ENCODE data around the gene MSI2.

Gene MSI2

GRCh38 chr17:57277923-57278604 lies 21.7 kb downstream of the MSI2 start:
- Histone ChIP-seq H3K4me1 (ENCODE audit: insufficient read depth, insufficient read length) (no peaks in the 10 kb centered on the region), H3K4me3 (ENCODE audit: insufficient read length, low read depth) (no peak overlapping the region), H3K27me3 (ENCODE audit: insufficient read depth, insufficient read length) (no peaks in the 10 kb centered on the region), H3K9ac (ENCODE audit: insufficient read length, low read depth) (no peak overlapping the region), H3K36me3 (ENCODE audit: insufficient read depth, insufficient read length, low read length) (peaks cover 54% of the 10 kb centered on the region), H3K9me3 (ENCODE audit: insufficient read depth, low read length) (no peaks in the 10 kb centered on the region)
- TF ChIP-seq ZNF274 (IDR thresholded peaks at IDR 0.05; ENCODE audit: low read depth, low read length) (no peak), SUZ12 (IDR thresholded peaks at IDR 0.05; ENCODE audit: extremely low read depth, insufficient read depth, insufficient read length) (no peak), YY1 (IDR thresholded peaks at IDR 0.05; ENCODE audit: insufficient read depth, insufficient read length) (no peak)
- DNase-seq (ENCODE audit: low read depth, low spot score): no peak

DNA sequence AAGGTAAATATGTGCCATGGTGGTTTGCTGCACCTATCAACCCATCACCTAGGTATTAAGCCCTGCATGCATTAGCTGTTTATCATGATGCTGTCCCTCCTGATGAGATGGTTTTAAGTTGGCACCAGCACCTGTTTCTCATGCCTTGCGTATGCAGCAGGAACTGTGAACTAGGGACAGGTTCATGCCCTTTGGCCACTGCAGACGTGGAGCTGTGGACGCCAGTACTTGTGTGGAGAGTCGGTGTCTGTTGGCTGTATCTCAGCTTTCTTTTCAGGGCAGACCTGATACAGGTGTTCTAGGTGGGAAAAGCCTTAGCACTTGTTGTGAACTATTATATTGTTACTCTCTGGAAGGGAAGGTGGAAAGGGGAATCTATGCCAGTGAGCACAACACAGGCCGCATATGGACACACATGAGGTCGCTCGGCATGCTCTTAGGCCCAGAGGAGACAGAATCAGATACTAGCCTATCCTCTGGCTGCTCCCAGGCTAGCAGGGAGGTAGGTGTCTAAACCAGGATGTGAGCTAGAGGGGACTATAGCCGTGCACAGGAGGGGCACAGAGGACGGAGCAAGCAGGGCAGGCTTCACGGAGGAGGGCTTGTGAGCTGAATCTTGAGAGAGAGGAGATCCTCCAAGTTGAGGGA lies 22.5 kb downstream of the MSI2 start:
- DNase-seq (ENCODE audit: low read depth, low spot score): no peak
- H3K27me3 ChIP-seq (ENCODE audit: insufficient read depth, insufficient read length): no peaks in the 10 kb centered on the region
- no peaks in the 10 kb centered on the region for H3K9me3 ChIP-seq (ENCODE audit: insufficient read depth, low read length)
- peaks cover 4% of the 10 kb centered on the region for H3K4me1 ChIP-seq (ENCODE audit: insufficient read depth, insufficient read length)
- no peak overlapping the region for H3K9ac ChIP-seq (ENCODE audit: insufficient read length, low read depth)
- H3K4me3 ChIP-seq (ENCODE audit: insufficient read length, low read depth): no peak overlapping the region
- TF ChIP-seq YY1 (IDR thresholded peaks at IDR 0.05; ENCODE audit: insufficient read depth, insufficient read length) (no peak), ZNF274 (IDR thresholded peaks at IDR 0.05; ENCODE audit: low read depth, low read length) (no peak), SUZ12 (IDR thresholded peaks at IDR 0.05; ENCODE audit: extremely low read depth, insufficient read depth, insufficient read length) (no peak)
- H3K36me3 ChIP-seq (ENCODE audit: insufficient read depth, insufficient read length, low read length): peaks cover 54% of the 10 kb centered on the region

DNA sequence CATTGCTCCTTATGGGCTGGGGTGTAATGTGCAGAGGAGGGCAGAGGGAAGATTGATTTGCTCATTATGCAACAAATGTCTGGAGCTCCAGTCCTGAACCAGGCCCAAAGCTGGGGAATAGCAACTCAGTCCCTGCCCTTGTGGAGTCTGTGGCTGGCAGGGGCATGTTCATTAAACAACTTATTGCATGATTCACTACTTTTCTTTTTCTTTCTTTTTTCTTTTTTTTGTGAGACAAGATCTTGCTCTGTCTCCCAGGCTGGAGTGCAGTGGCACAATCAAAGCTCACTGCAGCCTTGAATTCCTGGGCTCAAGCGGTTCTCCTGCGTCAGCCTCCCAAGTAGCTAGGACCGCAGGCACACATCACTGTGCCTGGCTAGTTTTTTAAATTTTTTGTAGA lies 23.1 kb downstream of the MSI2 start:
- H3K27me3 ChIP-seq (ENCODE audit: insufficient read depth, insufficient read length): no peaks in the 10 kb centered on the region
- peaks cover 48% of the 10 kb centered on the region for H3K36me3 ChIP-seq (ENCODE audit: insufficient read depth, insufficient read length, low read length)
- no peak overlapping the region for H3K9ac ChIP-seq (ENCODE audit: insufficient read length, low read depth)
- TF ChIP-seq SUZ12 (IDR thresholded peaks at IDR 0.05; ENCODE audit: extremely low read depth, insufficient read depth, insufficient read length) (no peak), YY1 (IDR thresholded peaks at IDR 0.05; ENCODE audit: insufficient read depth, insufficient read length) (no peak), ZNF274 (IDR thresholded peaks at IDR 0.05; ENCODE audit: low read depth, low read length) (no peak)
- H3K4me1 ChIP-seq (ENCODE audit: insufficient read depth, insufficient read length): peaks cover 4% of the 10 kb centered on the region
- no peaks in the 10 kb centered on the region for H3K9me3 ChIP-seq (ENCODE audit: insufficient read depth, low read length)
- no peak overlapping the region for H3K4me3 ChIP-seq (ENCODE audit: insufficient read length, low read depth)
- DNase-seq (ENCODE audit: low read depth, low spot score): no peak

- TF ChIP-seq ZNF274 (IDR thresholded peaks at IDR 0.05; ENCODE audit: low read depth, low read length): no peak
- DNase-seq (ENCODE audit: low read depth, low spot score): no peak
- H3K36me3 ChIP-seq (ENCODE audit: insufficient read depth, insufficient read length, low read length): peaks cover 38% of the 10 kb centered on the region
- H3K4me1 ChIP-seq (ENCODE audit: insufficient read depth, insufficient read length): peaks cover 10% of the 10 kb centered on the region
- H3K27me3 ChIP-seq (ENCODE audit: insufficient read depth, insufficient read length): no peaks in the 10 kb centered on the region
- no peak overlapping the region for H3K9ac ChIP-seq (ENCODE audit: insufficient read length, low read depth)
- H3K4me3 ChIP-seq (ENCODE audit: insufficient read length, low read depth): no peak overlapping the region
- H3K9me3 ChIP-seq (ENCODE audit: insufficient read depth, low read length): no peaks in the 10 kb centered on the region
These were observed 25.6 kb downstream of the MSI2 start for GRCh38 chr17:57281887-57282286.

GRCh38 chr17:57282296-57282695 lies 26.0 kb downstream of the MSI2 start:
- Histone ChIP-seq H3K9me3 (ENCODE audit: insufficient read depth, low read length) (no peaks in the 10 kb centered on the region), H3K4me3 (ENCODE audit: insufficient read length, low read depth) (no peak overlapping the region), H3K9ac (ENCODE audit: insufficient read length, low read depth) (no peak overlapping the region), H3K36me3 (ENCODE audit: insufficient read depth, insufficient read length, low read length) (peaks cover 38% of the 10 kb centered on the region), H3K4me1 (ENCODE audit: insufficient read depth, insufficient read length) (peaks cover 13% of the 10 kb centered on the region), H3K27me3 (ENCODE audit: insufficient read depth, insufficient read length) (no peaks in the 10 kb centered on the region)
- no peak for DNase-seq (ENCODE audit: low read depth, low spot score)
- TF ChIP-seq YY1 (IDR thresholded peaks at IDR 0.05; ENCODE audit: insufficient read depth, insufficient read length) (no peak), ZNF274 (IDR thresholded peaks at IDR 0.05; ENCODE audit: low read depth, low read length) (no peak), SUZ12 (IDR thresholded peaks at IDR 0.05; ENCODE audit: extremely low read depth, insufficient read depth, insufficient read length) (no peak)

GRCh38 chr17:57283203-57283971 lies 27.1 kb downstream of the MSI2 start:
- Histone ChIP-seq H3K36me3 (ENCODE audit: insufficient read depth, insufficient read length, low read length) (peaks cover 33% of the 10 kb centered on the region), H3K4me3 (ENCODE audit: insufficient read length, low read depth) (no peak overlapping the region), H3K9ac (ENCODE audit: insufficient read length, low read depth) (no peak overlapping the region), H3K4me1 (ENCODE audit: insufficient read depth, insufficient read length) (peaks cover 17% of the 10 kb centered on the region), H3K27me3 (ENCODE audit: insufficient read depth, insufficient read length) (no peaks in the 10 kb centered on the region), H3K9me3 (ENCODE audit: insufficient read depth, low read length) (no peaks in the 10 kb centered on the region)
- TF ChIP-seq ZNF274 (IDR thresholded peaks at IDR 0.05; ENCODE audit: low read depth, low read length) (no peak), YY1 (IDR thresholded peaks at IDR 0.05; ENCODE audit: insufficient read depth, insufficient read length) (no peak), SUZ12 (IDR thresholded peaks at IDR 0.05; ENCODE audit: extremely low read depth, insufficient read depth, insufficient read length) (no peak)
- no peak for DNase-seq (ENCODE audit: low read depth, low spot score)

GRCh38 chr17:57284583-57284982 lies 28.3 kb downstream of the MSI2 start:
- Histone ChIP-seq H3K27me3 (ENCODE audit: insufficient read depth, insufficient read length) (no peaks in the 10 kb centered on the region), H3K9ac (ENCODE audit: insufficient read length, low read depth) (no peak overlapping the region), H3K4me3 (ENCODE audit: insufficient read length, low read depth) (no peak overlapping the region), H3K36me3 (ENCODE audit: insufficient read depth, insufficient read length, low read length) (peaks cover 32% of the 10 kb centered on the region), H3K4me1 (ENCODE audit: insufficient read depth, insufficient read length) (peaks cover 19% of the 10 kb centered on the region), H3K9me3 (ENCODE audit: insufficient read depth, low read length) (no peaks in the 10 kb centered on the region)
- DNase-seq (ENCODE audit: low read depth, low spot score): no peak
- TF ChIP-seq YY1 (IDR thresholded peaks at IDR 0.05; ENCODE audit: insufficient read depth, insufficient read length) (no peak), SUZ12 (IDR thresholded peaks at IDR 0.05; ENCODE audit: extremely low read depth, insufficient read depth, insufficient read length) (no peak), ZNF274 (IDR thresholded peaks at IDR 0.05; ENCODE audit: low read depth, low read length) (no peak)
